ENCODE results near the gene RNF111.
"Not testable (repeated sequence)": the region's sequence is repeated elsewhere in the genome, so short reads cannot be mapped to it uniquely, and the experiment has no call there.

The RNF111 gene

GRCh38 chr15:59140422-59141226 lies 153.2 kb downstream of the RNF111 start:
- no peak for DNase-seq

- no peak for DNase-seq
These were observed 155.8 kb downstream of the RNF111 start for GRCh38 chr15:59143281-59143680.

GRCh38 chr15:59144594-59144993 lies 157.1 kb downstream of the RNF111 start:
- not testable (repeated sequence) for DNase-seq

All from NCI-H187 treated with DMSO at 0.1 percent for 48 hours (cell line).